HL-60/S4 treated with retinoic acid at 250 ng/mL for 4 days and 3 days (cell line): ENCODE data around the gene TRMT2A.

Experiments used
- in situ Hi-C: fragments of 300-500 bp; cut with MboI; formaldehyde crosslinking; loops from 2 replicates; pipeline ENCODE4 v1.7.0; 2022; ENCODE audit warnings: low sequenced_read_pairs

TRMT2A gene

GRCh38 chr22:20116951-20117632 is at the start of gene TRMT2A:
Gene TRMT2A, minus strand, starts transcription at chr22:20117226. Its CDS starts 320 bp downstream, at chr22:20116906.
- in situ Hi-C loops, result no loop called here

- in situ Hi-C loops, result no loop called here
These were observed 49.7 kb upstream of the TRMT2A start for GRCh38 chr22:20166703-20167102.

GRCh38 chr22:20165913-20166312 is 48.9 kb upstream of the TRMT2A start:
- in situ Hi-C loops, result no loop called here

- in situ Hi-C loops, result no loop called here
These were observed 48.4 kb upstream of the TRMT2A start for GRCh38 chr22:20165421-20165820.

GRCh38 chr22:20164863-20165262 is 47.8 kb upstream of the TRMT2A start:
- in situ Hi-C loops, result no loop called here

GRCh38 chr22:20160041-20160440 is 43.0 kb upstream of the TRMT2A start:
- in situ Hi-C loops, result no loop called here

GRCh38 chr22:20159531-20159930 is 42.5 kb upstream of the TRMT2A start:
- in situ Hi-C loops, result loop anchor here (10.0 kb wide), 1 partner anchor 105 kb away; the partner anchor contains the start of gene RTN4R

GRCh38 chr22:20159076-20159475 is 42.0 kb upstream of the TRMT2A start:
- in situ Hi-C loops, result loop anchor here (10.0 kb wide), 1 partner anchor 106 kb away; the partner anchor contains the start of gene RTN4R

GRCh38 chr22:20158391-20159036 is 41.5 kb upstream of the TRMT2A start:
- in situ Hi-C loops, result loop anchor here (10.0 kb wide), 1 partner anchor 106 kb away; the partner anchor contains the start of gene RTN4R

- in situ Hi-C loops, result loop anchor here (10.0 kb wide), 1 partner anchor 107 kb away; the partner anchor contains the start of gene RTN4R
These were observed 40.6 kb upstream of the TRMT2A start for GRCh38 chr22:20157430-20158183.

- in situ Hi-C loops, result loop anchor here (10.0 kb wide), 1 partner anchor 108 kb away; the partner anchor contains the start of gene RTN4R
These were observed 39.8 kb upstream of the TRMT2A start for GRCh38 chr22:20156611-20157429.

- in situ Hi-C loops, result loop anchor here (10.0 kb wide), 1 partner anchor 109 kb away; the partner anchor contains the start of gene RTN4R
These were observed 39.0 kb upstream of the TRMT2A start for GRCh38 chr22:20156042-20156389.

- in situ Hi-C loops, result loop anchor here (10.0 kb wide), 1 partner anchor 109 kb away; the partner anchor contains the start of gene RTN4R
These were observed 38.5 kb upstream of the TRMT2A start for GRCh38 chr22:20155330-20156041.

GRCh38 chr22:20154602-20155187 is 37.7 kb upstream of the TRMT2A start:
- in situ Hi-C loops, result loop anchor here (10.0 kb wide), 1 partner anchor 110 kb away; the partner anchor contains the start of gene RTN4R

- in situ Hi-C loops, result loop anchor here (10.0 kb wide), 1 partner anchor 111 kb away; the partner anchor contains the start of gene RTN4R
These were observed 36.9 kb upstream of the TRMT2A start for GRCh38 chr22:20153945-20154344.

GRCh38 chr22:20152464-20152890 is 35.5 kb upstream of the TRMT2A start:
- in situ Hi-C loops, result loop anchor here (10.0 kb wide), 1 partner anchor 112 kb away; the partner anchor contains the start of gene RTN4R

GRCh38 chr22:20151276-20151588 is 34.2 kb upstream of the TRMT2A start:
- in situ Hi-C loops, result loop anchor here (10.0 kb wide), 1 partner anchor 114 kb away; the partner anchor contains the start of gene RTN4R

- in situ Hi-C loops, result loop anchor here (10.0 kb wide), 1 partner anchor 114 kb away; the partner anchor contains the start of gene RTN4R
These were observed 33.6 kb upstream of the TRMT2A start, which contains the start of gene CCDC188 for GRCh38 chr22:20150381-20151275. Gene CCDC188, minus strand, starts transcription at chr22:20151055. Its CDS starts 69 bp downstream, at chr22:20150986.
